ENCODE results near the gene AGPAT4.
A peak's percentile ranks its signal among the peaks of the same experiment; 100 is the strongest.

AGPAT4 gene

DNA sequence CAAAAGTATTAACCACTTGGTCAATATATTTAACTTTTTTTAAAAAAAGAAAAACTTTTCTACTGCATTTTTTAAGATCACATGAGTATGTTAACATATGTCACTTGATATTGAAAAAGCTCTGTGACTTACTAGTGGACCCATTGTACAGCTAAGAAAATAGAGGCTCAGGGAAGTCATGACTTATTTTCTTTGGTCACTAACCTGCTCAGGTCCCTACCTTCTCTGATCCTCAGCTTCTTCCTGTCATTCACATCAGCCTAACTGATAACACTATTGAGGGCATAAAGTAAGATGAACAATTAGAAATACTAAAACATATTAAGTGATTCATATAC lies 19.8 kb downstream of the AGPAT4 start:
- DNase-seq: no peak

DNA sequence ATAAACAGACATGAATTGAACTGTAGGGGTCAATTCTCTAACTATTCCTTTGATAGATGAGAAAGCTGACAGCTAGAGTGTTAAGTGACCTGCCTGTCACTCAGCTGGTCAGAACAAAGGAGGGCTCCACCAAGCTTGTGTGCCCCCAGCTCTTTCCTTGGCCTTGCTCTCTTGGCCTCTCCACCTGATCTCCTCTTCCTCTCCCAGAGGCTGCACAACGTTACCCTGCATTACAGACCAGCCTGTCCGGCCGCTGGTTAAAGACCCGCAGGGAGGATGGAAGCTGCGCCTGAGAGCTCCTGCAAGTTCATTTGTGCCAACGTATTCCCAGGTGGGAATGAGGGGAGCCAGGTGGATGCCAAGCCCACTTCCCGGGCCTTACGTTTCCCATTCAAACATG lies 22.5 kb downstream of the AGPAT4 start:
- no peak for DNase-seq

DNA sequence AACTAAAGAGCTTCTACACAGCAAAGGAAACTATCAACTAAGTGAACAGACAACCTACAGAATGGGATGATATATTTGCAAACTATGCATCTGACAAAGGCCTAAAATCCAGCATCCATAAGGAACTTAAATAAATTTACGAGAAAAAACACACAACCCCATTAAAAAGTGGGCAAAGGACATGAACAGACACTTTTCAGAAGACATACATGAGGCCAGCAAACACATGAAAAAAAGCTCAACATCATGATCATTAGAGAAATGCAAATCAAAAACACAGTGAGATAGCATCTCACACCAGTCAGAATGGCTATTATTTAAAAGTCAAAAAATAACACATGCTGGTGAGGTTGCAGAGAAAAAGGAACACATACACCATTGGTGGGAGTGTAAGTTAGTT lies 24.5 kb downstream of the AGPAT4 start:
- DNase-seq: no peak

DNA sequence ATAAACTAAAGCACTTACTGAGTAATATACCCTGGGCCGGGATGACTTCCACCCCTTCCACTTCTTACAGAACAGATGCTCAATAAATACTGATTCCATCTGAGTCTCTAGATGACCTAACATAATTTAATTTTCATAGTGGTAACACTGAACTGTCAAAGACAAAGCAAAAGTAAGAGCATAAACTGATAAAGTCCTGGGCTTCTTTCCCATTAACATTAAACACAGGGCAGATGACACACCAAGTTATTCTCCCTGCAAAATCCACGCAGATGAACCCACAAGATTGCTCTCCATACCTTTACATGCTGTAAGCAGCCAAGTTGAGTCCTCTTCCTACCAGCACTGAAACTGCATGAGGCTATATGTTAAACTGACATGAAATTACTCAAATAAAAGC lies 27.1 kb downstream of the AGPAT4 start:
- no peak for DNase-seq

DNA sequence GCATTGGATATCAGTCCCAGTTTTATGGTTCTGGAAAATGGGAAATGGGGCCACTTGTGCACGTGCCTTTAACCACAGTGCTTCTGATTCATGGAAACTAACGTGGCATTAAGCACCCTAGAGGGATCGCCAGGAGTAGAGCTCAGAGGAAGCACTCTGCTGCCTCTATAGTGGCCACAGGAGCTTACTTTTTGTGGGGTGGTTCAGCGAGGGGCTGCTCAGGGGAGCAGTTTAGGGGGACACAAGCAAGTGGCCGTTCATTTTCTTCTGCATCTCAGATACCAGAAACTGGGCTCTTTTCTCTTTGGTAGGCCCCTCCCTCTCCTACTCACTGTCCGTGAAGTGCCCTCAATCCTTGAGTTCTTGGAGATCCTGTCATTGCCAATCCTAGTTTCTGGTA lies 28.5 kb downstream of the AGPAT4 start:
- no peak for DNase-seq

DNA sequence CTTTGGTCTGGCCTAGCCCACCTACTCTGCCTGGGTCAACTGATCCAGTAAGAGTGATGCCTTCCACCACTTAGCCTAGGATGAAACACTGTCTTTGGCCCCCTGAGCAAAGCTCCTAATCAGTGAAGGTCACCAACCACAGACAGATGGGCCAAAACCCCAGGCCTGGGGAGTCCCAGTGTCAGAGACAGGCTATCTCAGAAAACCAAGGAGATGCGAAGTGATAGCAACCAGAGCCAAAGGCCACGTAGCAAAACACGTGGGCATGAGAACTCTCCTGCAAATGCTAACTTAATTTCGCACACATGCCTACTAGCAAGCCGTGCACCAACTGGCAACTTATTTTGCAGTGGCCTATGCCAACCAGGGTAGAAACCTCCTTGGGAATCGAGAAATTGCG lies 29.1 kb downstream of the AGPAT4 start:
- DNase-seq: no peak

DNA sequence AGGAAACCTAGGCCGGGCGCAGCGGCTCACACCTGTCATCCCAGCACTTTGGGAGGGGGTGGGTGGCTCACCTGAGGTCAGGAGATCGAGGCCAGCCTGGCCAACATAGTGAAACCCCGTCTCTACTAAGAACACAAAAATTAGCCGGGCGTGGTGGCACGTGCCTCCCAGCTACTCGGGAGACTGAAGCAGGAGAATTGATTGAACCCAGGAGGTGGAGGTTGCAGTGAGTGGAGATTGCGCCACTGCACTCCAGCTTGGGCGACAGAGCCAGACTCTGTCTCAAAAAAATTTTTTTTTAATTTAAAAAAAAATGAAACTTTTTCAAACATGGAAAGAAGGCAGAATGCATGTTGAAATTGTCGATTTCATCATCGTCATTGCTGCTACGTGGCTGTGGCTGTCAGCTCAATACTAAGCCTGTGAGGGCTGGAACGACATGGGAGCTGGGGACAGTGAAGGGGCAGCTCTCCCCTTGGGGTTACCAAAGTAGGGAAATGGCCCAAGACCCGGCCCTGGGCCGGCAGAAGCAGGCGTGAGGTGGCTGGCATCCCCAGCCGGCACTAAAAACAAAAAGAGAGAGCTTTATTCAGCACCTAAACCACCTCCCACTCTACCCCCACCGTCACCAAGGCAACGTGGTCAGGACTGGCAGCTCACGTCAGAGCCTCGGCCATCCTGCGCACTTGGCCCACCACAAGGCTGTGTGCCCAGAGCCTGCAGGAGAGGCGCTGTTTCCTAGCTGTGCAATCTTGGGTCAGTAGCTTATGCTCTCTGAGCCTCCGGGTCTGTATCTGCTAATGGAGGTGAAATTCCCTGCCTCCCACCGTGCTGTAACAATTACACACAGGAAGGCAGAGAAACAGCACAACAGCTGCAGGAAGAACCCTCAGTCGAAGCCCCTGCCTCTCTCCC lies 30.8 kb downstream of the AGPAT4 start:
- peak; percentile 70 for DNase-seq

DNA sequence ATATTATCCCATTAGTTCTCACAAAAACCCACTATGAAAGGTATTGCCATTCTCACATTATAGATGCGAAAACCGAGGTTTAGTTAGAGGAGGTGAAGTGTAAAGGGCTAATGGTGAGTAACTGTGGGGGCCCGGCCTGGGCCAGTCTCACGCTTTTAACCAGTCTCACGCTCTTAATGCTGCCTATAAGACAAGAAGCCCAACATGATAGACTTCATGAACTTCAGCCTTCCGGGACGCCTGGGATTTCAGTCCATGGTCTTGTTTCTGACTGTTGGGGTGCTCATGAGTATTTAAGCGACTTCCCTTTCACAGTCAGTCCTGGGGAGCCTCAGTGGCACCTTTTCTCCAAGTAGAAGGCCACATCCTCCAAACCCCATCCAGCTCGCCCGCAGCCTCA lies 31.7 kb downstream of the AGPAT4 start:
- DNase-seq: peak; percentile 35

DNA sequence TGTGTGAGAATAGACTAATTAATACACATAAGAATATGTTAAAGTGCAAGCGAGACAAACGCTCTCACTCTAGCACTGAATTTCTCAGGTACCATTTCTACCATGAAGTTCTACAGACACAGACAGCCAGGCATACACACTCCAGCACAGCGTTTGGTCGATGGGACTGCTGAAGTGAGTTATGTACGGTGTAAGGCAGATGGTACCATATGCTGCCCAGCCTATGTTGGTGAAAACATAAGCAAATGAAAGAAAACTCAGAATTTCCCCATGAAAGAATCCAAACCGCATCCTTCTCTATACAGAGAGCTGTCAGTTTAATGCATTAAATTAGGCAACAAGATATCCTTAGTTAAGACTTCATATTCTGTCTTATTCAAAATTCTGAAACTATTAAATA lies 34.9 kb downstream of the AGPAT4 start:
- DNase-seq: no peak

DNA sequence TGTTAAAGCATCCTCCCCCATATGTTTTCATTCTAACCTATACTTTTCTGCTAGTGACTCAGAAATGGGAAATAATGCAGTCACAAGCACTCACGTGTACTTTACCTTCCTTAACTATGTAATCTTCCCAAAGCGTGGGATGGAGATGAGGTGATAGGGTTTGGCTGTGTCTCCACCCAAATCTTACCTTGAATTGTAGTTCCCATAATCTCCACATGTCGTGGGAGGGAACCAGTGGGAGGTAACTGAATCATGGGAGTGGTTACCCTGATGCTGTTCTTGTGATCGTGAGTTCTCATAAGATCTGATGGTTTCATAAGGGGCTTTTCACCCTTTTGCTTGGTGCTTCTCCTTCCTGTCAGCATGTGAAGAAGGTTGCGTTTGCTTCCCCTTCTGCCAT lies 35.4 kb downstream of the AGPAT4 start:
- no peak for DNase-seq

DNA sequence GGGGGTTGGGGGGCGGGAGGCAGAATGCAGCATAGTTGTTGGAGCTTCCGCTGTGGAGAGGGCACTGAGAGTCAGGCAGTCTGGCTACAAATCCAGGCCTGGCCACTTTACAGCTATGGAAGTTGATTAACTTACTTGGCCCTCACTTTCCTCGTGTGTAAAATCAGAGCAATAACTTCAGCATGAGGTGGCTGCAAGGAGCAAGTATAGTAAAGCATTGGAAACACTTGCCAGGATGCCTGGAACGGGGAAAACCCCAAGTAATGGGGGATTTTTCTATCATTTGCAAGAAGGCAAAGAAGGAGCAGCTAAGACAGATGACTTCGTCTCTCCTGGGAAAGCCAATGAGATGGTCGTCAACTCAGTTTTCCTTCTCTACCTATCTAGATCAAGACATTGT lies 35.8 kb downstream of the AGPAT4 start:
- no peak for DNase-seq

DNA sequence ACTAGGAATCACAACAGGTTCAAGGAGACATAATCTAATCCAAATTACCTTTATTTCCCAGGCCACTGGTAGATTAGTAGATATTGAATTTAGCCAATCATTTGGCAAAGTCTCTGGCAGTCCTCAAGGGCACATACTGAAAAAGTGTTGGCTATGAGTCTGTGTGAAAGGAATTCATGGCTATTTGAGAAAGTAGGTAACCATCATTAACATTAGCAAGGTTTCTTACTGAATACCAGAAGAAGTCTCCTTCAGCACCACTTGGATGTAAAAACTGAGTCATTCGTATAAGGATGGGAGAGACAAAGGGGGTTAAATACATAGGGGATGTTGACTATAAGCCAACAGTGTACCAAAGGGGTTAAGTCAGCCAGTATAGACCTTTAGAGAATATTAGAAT lies 36.7 kb downstream of the AGPAT4 start:
- no peak for DNase-seq

DNA sequence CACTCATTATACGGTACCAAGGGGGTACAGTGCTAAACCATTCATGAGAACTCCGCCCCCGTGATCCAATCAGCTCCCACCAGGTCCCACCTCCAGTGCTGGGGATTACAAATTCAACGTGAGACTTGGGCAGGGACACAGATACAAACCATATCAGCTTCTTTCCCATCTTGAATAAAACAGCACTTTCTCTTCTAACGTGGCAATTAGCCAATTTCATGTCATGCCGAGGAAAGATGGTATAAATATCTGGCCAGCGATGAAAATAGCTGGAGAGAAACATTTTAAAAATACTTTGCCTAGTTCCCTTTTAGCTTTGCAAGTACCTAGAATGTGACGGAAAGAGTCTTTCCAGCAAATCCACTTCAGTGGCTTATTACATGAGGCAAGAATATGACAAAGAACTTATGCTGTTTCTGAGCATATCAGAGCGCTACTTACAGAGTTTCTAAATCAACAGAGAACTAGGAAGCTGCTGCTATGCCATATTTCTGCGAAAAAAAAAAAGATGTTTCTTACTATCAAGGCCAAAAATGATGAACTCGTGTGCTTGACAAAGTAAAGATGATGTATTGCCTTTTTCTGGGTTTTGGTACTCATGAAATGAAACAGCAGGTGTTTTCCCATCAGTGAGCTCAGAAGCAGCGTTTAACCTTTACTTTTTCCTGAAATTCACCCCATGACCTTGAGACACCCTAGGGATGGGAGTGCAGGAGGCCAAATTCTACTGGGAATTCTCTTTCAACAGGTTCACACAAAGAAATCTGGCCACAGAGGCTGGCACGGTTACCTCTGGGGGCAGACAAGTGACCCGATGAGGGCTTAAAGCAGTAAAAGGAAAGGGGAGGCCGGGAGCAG lies 37.9 kb downstream of the AGPAT4 start:
- no peak for DNase-seq

DNA sequence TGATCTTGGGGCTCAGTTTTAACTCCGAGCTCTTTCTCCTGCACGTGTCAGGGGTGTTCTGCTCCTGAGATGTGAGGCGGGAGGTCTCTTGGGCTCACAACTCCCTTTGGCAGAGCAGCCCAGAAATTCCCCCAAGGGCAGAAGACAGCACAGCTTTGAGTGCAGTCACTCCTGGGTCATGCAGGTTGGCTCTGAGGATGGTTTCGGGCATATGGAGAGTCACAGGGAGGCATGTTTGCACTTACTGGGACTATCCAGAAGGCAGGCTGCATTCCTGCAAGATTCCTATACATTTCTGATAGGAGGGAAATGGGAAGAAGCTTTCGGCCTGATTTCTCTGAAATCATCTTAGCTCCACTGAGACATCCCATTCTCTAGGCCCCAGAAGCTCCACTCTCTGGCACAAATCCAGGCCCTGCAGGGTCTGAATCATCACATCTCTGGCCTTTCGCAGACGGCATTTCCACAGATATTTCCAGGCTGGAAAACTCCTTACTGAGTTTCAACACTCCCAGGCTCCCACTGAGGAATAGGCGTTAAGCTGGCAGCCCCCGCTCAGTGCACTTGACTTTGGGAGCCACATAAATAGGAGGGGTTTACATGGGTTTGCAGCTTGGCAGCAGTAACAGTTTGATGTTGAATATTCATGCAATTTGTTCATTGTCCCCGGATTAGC lies 39.7 kb downstream of the AGPAT4 start:
- DNase-seq: no peak

DNA sequence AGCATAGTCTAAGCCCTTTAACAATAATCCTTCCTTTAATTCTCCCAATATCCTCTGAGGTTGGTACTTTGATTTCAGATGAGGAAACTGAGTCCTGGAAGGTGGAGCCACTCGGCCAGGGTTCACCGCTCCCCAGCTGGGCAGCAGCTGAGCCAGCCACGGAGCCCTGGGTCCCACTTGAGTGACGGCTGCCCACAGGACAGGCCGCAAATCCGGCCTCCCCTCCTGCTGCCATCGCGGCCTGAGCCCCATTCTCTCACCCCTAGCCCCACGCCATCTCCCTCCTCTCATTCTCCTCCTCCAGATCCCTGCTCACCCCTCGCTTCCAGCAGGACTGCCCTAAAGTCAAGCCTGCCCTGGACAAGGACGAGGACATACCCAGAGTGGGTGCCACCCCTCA lies 41.4 kb downstream of the AGPAT4 start:
- no peak for DNase-seq

DNA sequence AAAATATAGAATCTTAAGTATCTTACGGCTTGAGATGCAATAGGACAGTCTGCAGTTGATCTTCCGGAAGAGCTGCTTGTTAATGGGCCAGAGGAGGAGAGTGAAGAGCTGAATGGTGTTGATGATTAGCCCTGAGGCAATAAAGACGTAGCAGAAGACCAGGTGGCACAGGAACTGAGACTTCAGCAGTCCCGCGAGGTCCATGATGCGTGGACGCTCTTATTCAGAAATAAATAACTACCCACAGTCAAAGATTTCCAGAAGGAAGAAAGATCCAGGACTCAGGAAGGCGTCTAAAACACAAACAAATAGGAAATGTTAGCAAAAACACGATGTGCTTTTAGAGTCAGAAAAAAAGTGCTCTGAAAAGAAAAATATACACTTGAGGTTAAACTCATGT lies 41.9 kb downstream of the AGPAT4 start:
- DNase-seq: no peak

DNA sequence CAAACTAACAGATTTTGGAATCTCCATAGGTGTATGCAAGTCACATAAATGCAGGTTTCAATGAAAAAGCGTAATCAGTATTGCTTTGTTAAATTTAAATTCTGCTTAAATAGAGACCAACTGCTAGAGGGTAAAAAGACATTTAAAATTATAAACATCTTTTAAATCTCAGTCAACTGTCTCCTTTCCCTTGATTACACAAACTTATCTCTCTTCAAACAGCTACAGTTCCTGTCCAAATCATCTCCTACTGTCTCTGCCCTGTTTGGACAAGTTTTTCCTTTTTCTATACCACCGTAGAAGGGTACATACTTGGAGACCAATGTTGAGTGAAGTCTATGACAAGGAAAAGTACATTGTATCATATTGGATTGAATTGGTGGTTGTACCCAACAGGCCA lies 43.5 kb downstream of the AGPAT4 start:
- DNase-seq: no peak

DNA sequence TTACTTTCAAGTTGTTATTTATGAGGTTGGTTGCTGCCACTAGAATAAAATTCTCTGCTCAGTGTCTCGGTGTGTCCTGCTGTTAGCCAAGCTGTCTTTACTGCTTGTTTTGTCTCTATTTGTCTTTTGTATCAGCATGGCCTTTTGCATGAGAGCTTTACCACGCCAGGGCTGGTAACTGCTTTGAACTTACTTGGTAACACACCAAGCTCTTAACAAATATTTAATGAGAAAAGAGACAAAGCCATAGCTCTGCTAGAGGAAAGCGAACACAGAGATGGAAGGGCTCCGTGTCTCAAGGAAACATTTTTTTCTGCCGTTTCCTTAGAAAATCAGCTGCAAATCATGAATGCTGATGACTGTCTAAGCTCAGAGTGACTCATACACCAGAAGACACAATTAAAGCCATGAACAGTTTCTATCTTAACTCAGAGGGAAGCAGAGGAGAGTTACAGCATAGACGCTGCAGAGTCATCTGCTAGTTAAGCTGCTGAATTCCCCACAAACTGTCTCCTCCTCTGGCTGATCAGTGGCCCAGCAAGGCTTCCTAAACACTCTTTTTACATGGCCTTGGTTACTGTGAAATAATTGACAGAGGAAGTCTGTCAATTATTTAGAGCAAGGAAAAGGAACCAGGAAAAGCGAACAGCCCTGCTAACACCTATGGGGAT lies 44.8 kb downstream of the AGPAT4 start:
- DNase-seq: no peak

DNA sequence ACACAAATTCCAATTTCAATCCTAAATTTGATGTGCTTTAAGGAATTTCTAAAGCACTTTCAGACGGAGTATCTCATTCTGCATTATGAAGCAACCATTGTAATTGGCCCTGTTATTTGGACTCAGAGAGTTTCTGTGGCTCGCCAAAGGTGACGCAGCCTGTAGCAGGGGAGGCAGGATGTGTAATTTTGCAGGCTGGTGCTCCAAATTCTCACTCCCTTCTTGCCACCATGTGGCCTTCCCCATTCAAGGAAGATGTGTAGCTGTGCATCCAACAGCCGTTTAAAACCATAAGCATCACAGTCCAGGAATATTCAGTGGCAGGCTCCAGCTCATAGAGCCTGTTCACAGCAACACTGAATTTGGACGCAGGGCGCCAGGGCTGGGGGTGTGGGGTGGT lies 45.8 kb downstream of the AGPAT4 start:
- DNase-seq: no peak

DNA sequence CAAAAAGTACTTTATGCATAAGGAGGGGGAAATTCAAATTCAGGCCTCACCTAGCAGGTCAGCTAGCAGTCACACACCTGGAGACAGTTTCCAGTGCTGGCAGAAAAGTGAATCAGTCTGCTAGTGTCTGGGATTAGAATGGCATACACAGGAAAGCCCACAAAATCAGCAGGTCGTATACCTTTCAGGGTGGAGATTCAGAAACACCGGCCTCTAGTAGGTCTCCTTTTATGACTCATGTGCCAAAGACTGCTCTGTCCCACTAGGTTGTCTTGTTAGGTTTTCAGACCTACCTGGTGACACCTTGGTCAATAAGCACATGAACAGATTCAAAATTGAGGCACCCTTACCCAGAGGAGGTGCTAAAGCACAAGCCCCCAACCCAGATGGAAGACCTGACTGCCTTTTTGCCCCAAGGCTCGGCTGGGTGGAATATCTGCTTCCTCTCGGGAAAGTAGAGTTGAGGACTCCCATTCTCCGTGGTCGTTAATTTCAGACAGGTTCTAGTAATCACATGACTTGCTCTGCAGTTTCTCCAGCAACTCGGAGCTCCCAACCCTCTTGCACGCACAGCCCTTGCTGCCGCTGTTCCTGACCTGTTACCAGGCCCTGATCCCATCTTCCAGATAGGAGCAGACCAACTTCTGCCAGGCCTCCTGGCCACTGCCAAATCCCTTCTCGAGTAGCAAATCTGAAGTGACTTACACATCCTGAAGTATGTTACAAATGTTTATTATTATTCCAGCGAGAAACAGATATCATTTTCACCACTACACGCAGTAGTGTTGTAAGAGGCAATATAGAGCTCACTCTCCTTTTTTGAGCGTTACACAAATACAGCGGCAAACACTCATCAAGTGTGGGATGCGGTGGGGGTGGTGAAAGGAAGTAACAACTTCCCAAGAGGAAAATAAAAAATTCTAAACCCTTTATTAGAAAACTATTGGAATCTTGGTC lies 46.6 kb downstream of the AGPAT4 start:
- no peak for DNase-seq

DNA sequence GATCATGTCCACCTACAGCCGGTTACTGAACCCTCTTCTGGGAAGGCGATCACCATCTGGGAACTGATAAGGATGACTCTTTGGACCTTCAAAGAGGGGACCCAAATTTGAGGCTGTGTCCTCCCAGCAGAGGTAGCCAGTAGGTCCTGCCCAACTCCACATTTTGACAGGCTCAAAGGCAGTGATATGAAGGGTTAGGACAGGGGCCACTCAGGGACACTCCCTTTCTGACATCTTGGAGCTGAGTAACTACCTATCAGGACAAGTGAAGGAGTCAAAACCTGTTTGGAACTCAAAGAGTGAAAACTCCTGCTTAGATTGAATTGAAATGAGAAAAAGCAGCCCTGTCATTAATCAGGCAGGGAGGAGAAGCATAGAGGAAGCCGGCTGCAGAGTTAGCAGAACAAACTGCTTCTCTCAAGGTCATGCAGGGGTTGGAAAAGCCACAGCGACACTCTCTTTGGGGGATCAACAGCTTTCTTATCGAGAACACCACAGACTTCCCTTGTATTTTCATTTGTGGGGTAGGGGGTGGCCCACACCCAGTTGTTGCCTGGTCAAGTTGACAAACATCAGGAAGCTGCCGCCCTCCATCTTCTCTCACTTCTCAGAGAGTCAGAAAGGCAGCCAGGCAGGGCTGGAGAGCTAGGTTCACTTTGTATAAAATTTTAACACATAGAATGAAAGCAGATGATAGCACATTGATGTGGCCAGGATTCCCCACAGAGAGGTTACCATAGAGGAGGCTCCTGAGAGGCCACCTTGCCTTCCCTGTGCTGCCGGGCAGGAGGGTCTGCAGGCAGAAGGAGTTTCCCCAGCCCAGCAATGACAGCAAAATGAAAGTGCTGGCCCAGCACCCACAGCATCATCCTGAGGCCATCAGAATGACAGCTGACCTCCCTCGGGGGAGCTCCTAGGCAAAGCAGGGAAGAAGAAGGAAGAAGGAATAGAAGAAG lies 47.6 kb downstream of the AGPAT4 start:
- DNase-seq: peak; percentile 49
